CD4-positive, alpha-beta T cell (primary cell): ENCODE measurements around the gene NECAP2. TPM values are rescaled to one million over a fixed set of nuclear protein-coding genes. Genes with fewer than 3 reads are reported as not detected.

Experiments
- ATAC-seq: fragments of 200-7000 bp; cut with Tn5 transposase; one replicate; pipeline ENCODE4 v1.10.0; 2022; ENCODE audit warnings: mild to moderate bottlenecking; ENCODE audit not compliant: poor library complexity
- CTCF ChIA-PET: fragments of 350-600 bp; sonication (Branson Sonifier 250); formaldehyde crosslinking; loops from one replicate; lab custom pipeline; 2021; ENCODE audit warnings: antibody characterized with exemption, inconsistent platforms; lab: Charles Lee
- POLR2A ChIA-PET: fragments of 350-600 bp; sonication (Branson Sonifier 250); formaldehyde crosslinking; loops from one replicate; lab custom pipeline; 2021; ENCODE audit warnings: antibody characterized with exemption, inconsistent platforms; lab: Charles Lee
- DNase-seq, 14 experiments: peaks; one replicate each; pipeline ENCODE4 v3.0.0-alpha.2; 2013 to 2020; ENCODE audit warnings: mixed read lengths in 2 of 14
- H3K27ac ChIP-seq, 2 donors: one replicate each; pipeline versions ENCODE4 v1.5.1 to v1.7.0; 2013; ENCODE audit warnings: low read length in 2 of 2, low read depth in 1 of 2, mild to moderate bottlenecking in 1 of 2
- H3K27me3 ChIP-seq, 2 experiments: 1 replicate in 1 of 2; 2 replicates in 1 of 2; pipeline versions ENCODE4 v1.6.1 to v1.7.0; 2013; ENCODE audit warnings: low read length in 2 of 2, control low read depth in 1 of 2, mild to moderate bottlenecking in 1 of 2, moderate library complexity in 1 of 2; ENCODE audit not compliant: insufficient read depth in 2 of 2, control insufficient read depth in 1 of 2
- H3K36me3 ChIP-seq: one replicate; pipeline ENCODE4 v1.6.1; 2013; ENCODE audit warnings: low read length, control low read depth; ENCODE audit not compliant: insufficient read depth
- H3K4me1 ChIP-seq: one replicate; pipeline ENCODE4 v1.6.1; 2013; ENCODE audit warnings: low read length, control low read depth; ENCODE audit not compliant: insufficient read depth
- H3K4me3 ChIP-seq: one replicate; pipeline ENCODE4 v1.5.1; 2013; ENCODE audit warnings: mild to moderate bottlenecking, low read length, moderate library complexity
- H3K9me3 ChIP-seq, 2 experiments: 1 replicate in 1 of 2; 2 replicates in 1 of 2; pipeline versions ENCODE4 v1.6.1 to v1.7.0; 2013; ENCODE audit warnings: low read length in 2 of 2, mild to moderate bottlenecking in 2 of 2, control low read depth in 1 of 2, moderate library complexity in 1 of 2; ENCODE audit not compliant: control insufficient read depth in 1 of 2, insufficient read depth in 1 of 2
- H3K27ac Mint-ChIP-seq: one replicate; pipeline ENCODE4 v1.8.0; 2020; ENCODE audit warnings: mixed read lengths
- H3K27me3 Mint-ChIP-seq: one replicate; pipeline ENCODE4 v1.8.0; 2021; ENCODE audit warnings: mixed read lengths
- H3K36me3 Mint-ChIP-seq: one replicate; pipeline ENCODE4 v1.8.0; 2021; ENCODE audit warnings: low read depth, mixed read lengths
- H3K4me1 Mint-ChIP-seq: one replicate; pipeline ENCODE4 v1.8.0; 2021; ENCODE audit warnings: low read depth, mixed read lengths
- H3K4me3 Mint-ChIP-seq: one replicate; pipeline ENCODE4 v1.8.0; 2020; ENCODE audit warnings: mild to moderate bottlenecking, mixed read lengths
- H3K9me3 Mint-ChIP-seq: one replicate; pipeline ENCODE4 v1.8.0; 2020; ENCODE audit warnings: mixed read lengths
- CTCF ChIP-seq: fragments of 200-600 bp; IDR thresholded peaks from one replicate; pipeline ENCODE4 v1.8.0; 2022; ENCODE audit warnings: antibody characterized with exemption, mild to moderate bottlenecking
- intact Hi-C, 2 experiments: fragments of 100-400 bp; cut with DNase I in 1 of 2; cut with micrococcal nuclease in 1 of 2; formaldehyde crosslinking; loops; one replicate each; pipeline versions ENCODE4 v1.15.1 to v1.9.0; 2023 to 2025; cut with DNase I, micrococcal nuclease
- total RNA-seq, 174 experiments: library from RNA in 2 of 174; stranded (reverse) in 2 of 174; gene quantifications; one replicate each; pipeline ENCODE4 v1.2.3 and lab custom pipeline; 2021 to 2026

The NECAP2 gene
- total RNA-seq, 2 experiments from 2014 or later: 65.8 to 66.0 TPM

GRCh38 chr1:16447641-16448040 lies 7.1 kb downstream of the NECAP2 start:
- ChIA-PET CTCF (no interaction called here), POLR2A (no interaction called here)
- no peak overlapping the region for H3K4me3 Mint-ChIP-seq
- Histone ChIP-seq H3K9me3 (no peaks in the 10 kb centered on the region), H3K4me1 (peaks cover 67% of the 10 kb centered on the region), H3K27ac (no peak overlapping the region), H3K27me3 (no peaks in the 10 kb centered on the region), H3K36me3 (peaks cover 97% of the 10 kb centered on the region), H3K4me3 (no peak overlapping the region)
- H3K4me1 Mint-ChIP-seq: peaks cover 50% of the 10 kb centered on the region
- no peaks in the 10 kb centered on the region for H3K9me3 Mint-ChIP-seq
- ATAC-seq (no peak), DNase-seq (no peak)
- H3K36me3 Mint-ChIP-seq: peaks cover 90% of the 10 kb centered on the region
- TF ChIP-seq CTCF: no peak
- H3K27me3 Mint-ChIP-seq: no peaks in the 10 kb centered on the region
- peak overlapping the region; percentile 62 for H3K27ac Mint-ChIP-seq
- intact Hi-C loops: loop anchor here in 1 of 2 experiments (10.0 kb wide), 1 partner anchor 47 kb away; no protein-coding TSS in a partner anchor

- peaks cover 92% of the 10 kb centered on the region for H3K36me3 ChIP-seq
- Mint-ChIP-seq H3K9me3 (no peaks in the 10 kb centered on the region), H3K4me1 (peaks cover 45% of the 10 kb centered on the region), H3K27me3 (no peaks in the 10 kb centered on the region), H3K4me3 (no peak overlapping the region), H3K27ac (peak overlapping the region; percentile 76), H3K36me3 (peaks cover 87% of the 10 kb centered on the region)
- ATAC-seq (no peak), DNase-seq (no peak)
- H3K9me3 ChIP-seq: no peaks in the 10 kb centered on the region
- H3K27ac ChIP-seq: peak overlapping the region in 1 of 2 donors; percentile 55
- no peaks in the 10 kb centered on the region for H3K27me3 ChIP-seq
- no peak for TF ChIP-seq CTCF
- POLR2A ChIA-PET: interaction anchor here (1.1 kb wide), 1 partner anchor 8 kb away, joined by 4 read pairs; the partner anchor contains the start of gene NECAP2
- no peak overlapping the region for H3K4me3 ChIP-seq
- peaks cover 53% of the 10 kb centered on the region for H3K4me1 ChIP-seq
- CTCF ChIA-PET: interaction anchor here (1.4 kb wide), 1 partner anchor 9 kb away, joined by 5 read pairs; the partner anchor contains the start of gene NECAP2
- intact Hi-C loops: loop anchor here in 1 of 2 experiments (10.0 kb wide), 1 partner anchor 46 kb away; no protein-coding TSS in a partner anchor
Observed at GRCh38 chr1:16449065-16449464, 8.5 kb downstream of the NECAP2 start.

GRCh38 chr1:16449666-16450065 lies 9.1 kb downstream of the NECAP2 start:
- Mint-ChIP-seq H3K27me3 (no peaks in the 10 kb centered on the region), H3K4me1 (peaks cover 40% of the 10 kb centered on the region), H3K9me3 (no peaks in the 10 kb centered on the region), H3K36me3 (peaks cover 86% of the 10 kb centered on the region), H3K27ac (peak overlapping the region; percentile 76), H3K4me3 (no peak overlapping the region)
- no peaks in the 10 kb centered on the region for H3K9me3 ChIP-seq
- no peak overlapping the region for H3K4me3 ChIP-seq
- intact Hi-C loops: loop anchor here in 1 of 2 experiments (10.0 kb wide), 1 partner anchor 45 kb away; no protein-coding TSS in a partner anchor
- DNase-seq (no peak), ATAC-seq (no peak)
- ChIA-PET CTCF (interaction anchor here (1.4 kb wide), 1 partner anchor 9 kb away, joined by 5 read pairs; the partner anchor contains the start of gene NECAP2), POLR2A (interaction anchor here (1.1 kb wide), 1 partner anchor 9 kb away, joined by 4 read pairs; the partner anchor contains the start of gene NECAP2)
- H3K27me3 ChIP-seq: no peaks in the 10 kb centered on the region
- H3K4me1 ChIP-seq: peaks cover 47% of the 10 kb centered on the region
- peak overlapping the region in 1 of 2 donors; percentile 55 for H3K27ac ChIP-seq
- TF ChIP-seq CTCF: no peak
- peaks cover 89% of the 10 kb centered on the region for H3K36me3 ChIP-seq
